NCI-H345 treated with DMSO at 0.1 percent for 48 hours (cell line): Measurements from ENCODE around the gene SIGLEC8.
A peak's percentile ranks its signal among the peaks of the same experiment; 100 is the strongest.
"Not testable (repeated sequence)": the region's sequence is repeated elsewhere in the genome, so short reads cannot be mapped to it uniquely, and the experiment has no call there.

Source experiments
- DNase-seq: peaks from one replicate; lab custom pipeline; 2025; ENCODE audit not compliant: unreplicated experiment; lab: John Stamatoyannopoulos, UW

The SIGLEC8 gene

DNA sequence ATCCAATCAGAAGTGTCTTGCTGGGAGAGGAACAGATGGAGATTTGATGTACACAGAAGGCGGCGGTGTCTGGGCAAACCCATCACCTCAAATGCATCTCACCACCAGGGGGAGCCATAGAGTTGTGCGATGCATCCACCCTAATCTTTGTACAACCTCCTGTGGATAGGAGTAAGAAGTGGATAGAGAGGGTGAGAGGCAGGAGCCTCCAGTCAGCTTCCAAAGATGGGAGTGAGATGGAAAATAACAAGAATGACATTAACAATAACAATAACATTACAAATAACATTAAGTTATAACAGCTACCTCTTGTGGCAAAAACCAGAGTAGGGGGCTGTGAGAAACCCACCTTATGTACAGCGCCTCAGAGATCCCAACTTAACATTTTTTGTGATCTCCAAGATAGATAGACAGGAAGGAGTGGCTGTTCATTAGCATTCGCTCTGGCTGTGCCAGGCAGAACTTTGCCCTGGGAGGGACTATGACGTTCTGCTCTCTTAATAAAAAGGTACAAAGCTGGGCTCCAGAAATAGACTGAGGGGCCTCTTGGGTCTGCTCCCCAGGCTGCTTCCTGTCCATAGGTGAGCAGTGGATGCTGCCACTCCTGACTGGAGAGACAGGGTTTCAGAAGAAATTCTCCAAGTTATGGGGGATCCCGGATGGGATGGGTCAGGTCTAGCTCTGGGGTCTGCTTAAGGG lies 14.9 kb upstream of the SIGLEC8 start:
- peak; percentile 3 for DNase-seq

DNA sequence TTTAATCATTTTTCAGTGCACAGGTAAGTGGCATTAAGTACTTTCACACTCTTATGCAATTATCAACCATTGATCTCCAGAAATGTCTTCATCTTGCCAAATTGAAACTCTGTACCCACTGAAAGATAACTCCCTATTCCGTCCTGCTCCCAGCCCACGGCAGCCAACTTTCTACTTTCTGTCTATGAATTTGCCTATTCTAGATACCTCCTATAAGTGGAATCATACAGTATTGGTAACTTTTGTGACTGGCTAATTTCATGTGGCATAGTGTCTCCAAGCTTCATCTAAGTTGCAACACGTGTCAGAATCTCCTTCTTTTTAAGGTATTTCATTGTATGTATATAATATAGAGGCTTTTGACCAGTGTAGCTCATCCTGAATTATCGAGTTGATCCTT lies 14.4 kb upstream of the SIGLEC8 start:
- DNase-seq, result no peak

DNA sequence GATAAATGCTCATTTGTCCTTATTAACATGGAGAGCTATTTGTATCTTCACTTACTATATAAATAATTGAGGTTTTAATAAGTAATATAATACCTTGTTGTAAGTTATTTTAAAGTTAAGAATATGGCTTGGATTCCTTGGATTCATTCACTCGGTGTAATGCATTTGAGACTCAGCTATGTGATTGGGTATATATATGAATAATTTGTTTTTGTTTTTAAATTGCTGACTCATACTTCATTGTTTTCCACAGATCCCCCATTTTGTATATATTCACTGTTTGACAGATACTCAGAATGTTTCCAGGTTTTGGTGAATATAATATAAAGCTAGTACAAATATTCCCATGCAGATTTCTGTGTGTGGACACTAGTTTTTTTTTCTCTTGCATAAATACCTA lies 13.3 kb upstream of the SIGLEC8 start:
- DNase-seq, result no peak

- DNase-seq, result no peak
These were observed 12.7 kb upstream of the SIGLEC8 start for GRCh38 chr19:51470966-51471365.

GRCh38 chr19:51469629-51470028 lies 11.4 kb upstream of the SIGLEC8 start:
- DNase-seq, result no peak

GRCh38 chr19:51469162-51469561 lies 10.9 kb upstream of the SIGLEC8 start:
- no peak for DNase-seq

DNA sequence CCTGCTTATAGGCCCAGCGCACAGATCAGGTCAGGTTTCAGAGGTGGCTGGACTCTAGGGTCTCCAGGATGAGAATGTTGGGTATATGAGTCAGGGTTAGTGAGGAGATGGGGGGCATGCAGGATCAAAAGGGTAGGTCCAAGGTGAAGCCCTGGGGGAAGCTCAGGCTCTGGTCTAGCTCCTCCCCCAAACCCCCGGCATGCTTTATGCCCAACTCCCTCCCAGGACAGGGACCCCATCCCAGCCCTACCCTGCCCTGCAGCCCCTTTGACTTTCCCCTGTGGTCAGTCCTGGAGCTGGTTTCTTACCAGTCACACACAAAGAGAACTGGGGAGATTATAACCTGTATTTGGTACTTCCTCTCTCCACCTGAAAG lies 10.3 kb upstream of the SIGLEC8 start:
- no peak for DNase-seq

- no peak for DNase-seq
These were observed 9.8 kb upstream of the SIGLEC8 start for GRCh38 chr19:51467864-51468544.

DNA sequence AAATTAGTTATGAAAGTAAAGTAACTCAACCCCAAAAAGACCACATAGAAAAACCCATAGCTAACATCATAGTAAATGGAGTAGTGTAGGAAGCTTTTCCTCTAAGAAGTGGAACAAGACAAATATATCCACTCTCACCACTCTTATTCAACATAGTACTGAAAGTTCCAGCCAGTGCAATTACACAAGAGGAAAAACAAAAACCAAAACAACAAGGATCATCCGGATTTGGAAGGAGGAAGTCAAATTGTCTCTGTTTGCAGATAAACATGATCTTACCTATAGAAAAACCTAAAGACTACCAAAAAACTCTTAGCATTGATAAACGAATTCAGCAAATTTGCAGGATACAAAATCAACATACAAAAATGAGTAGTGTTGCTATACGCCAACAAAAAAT lies 8.5 kb upstream of the SIGLEC8 start:
- no peak for DNase-seq

DNA sequence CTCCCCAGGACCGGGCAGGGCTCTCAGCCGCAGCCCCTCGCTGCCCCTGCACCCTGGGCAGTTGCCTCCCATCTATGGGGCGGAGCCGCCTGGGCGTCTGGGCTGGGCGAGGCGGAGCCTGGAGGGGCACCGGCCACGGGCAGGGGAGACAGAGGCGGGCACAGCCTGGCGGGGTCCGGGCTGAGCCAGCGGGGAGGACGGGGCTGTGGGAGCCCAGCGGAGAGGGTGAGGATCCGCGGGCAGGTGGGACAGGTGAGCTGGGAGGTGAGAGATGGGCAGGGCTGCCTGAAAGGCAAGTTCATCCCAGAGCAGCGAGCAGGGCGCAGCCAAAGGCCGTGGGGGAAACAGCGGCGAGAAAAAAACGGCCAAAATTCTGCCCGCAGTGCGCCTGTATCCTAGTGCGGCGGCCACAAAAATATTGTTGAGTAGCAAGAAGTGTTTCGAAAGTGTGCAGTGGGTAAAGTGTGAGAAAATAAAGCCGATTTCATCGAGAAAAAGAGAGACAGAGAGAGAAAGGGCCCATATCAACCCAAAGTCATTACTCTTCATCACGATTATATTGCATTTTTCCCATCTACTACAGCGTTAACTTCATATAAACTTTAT lies 5.8 kb upstream of the SIGLEC8 start:
- not testable (repeated sequence) for DNase-seq

- DNase-seq, result no peak
These were observed 4.4 kb upstream of the SIGLEC8 start for GRCh38 chr19:51462681-51463080.

DNA sequence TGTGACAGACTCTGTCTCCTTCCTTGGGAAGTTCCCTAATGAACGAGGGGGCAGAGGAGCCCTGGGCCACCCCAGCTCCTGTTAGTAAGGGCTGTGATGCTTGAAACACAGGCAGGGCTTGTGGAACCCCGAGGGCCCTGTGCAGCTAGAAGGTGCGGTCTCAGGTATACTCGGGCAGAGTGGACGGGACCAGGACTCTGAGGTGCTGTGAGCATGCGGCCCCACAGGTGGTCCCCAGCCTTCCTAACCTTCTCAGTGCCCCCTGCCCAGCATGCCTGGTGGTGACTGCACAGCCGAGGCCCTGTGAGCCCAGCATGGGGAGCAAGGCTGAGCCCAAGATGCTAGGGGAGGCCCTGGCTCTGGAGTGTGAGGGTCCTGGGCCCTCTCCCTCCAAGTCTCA lies 4.0 kb upstream of the SIGLEC8 start:
- no peak for DNase-seq

- DNase-seq, result no peak
These were observed 3.5 kb upstream of the SIGLEC8 start for GRCh38 chr19:51461723-51462161.

GRCh38 chr19:51460164-51460992 lies 2.1 kb upstream of the SIGLEC8 start:
- no peak for DNase-seq

GRCh38 chr19:51458899-51459505 lies 748 bp upstream of the SIGLEC8 start:
- no peak for DNase-seq

DNA sequence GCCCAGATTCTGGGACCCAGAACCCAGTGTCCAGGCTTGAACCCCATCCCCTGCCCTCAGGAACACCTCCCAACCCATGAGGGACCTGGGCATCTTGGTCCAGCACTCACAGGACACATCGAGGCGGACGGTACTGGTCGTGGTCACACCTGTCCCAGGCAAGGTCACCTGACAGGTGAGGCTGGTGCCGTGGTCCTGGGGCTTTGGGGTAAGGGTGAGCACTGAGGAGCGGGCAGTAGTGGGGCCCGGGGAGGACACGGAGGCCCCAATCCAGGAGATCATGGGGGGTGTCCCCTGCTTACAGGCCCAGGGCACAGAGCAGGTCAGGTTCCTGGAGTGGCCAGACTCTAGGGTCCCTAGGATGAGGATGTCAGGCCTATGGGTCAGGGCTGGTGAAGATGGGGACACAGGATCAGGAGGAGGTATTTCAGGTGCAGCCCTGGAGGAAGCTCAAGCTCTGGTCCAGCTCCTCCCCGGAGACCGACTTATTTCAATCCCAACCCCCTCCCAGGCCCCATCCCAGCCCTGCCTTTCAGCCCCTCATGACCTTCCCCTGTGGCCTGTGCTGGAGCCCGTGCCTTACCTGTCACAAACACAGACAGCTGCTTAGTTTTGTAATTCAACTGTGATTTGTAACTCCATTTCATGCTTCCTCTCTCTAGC lies 772 bp downstream of the SIGLEC8 start:
- DNase-seq, result no peak

DNA sequence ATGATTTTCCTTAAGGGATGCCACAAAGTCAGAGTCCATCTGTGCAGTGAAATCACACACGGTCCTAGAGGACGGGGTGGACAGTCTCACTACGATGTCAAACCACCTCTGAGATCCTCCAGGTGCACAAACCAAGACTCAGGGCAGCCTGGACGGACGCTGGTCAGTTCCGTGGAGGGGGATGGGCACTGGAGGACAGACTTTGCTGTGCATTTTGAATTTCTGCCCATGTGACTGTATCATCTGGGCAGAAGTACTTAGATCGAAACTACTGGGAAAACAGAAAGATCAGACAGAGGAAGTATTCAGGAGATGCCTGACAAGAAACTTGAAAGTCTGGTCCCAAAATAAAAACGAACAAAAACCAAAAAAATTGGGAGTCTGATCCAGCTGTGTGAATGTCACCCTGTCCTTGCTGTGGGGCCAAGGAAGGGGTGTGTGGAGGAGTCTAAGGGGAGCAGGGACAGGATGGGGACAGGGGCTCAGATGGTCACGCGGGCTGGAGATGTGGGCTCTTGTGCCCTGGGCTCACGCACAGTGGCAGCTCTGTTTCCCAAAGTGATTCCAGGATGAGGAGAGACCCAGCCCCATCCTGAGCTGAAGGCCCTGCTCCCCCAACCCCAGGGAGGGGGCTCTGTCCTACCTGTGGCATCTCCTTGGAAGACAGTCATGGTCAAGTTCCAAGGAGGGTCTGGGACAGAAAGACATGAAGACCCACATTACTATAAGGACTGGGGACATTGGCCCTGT lies 1.5 kb downstream of the SIGLEC8 start:
- DNase-seq, result no peak

DNA sequence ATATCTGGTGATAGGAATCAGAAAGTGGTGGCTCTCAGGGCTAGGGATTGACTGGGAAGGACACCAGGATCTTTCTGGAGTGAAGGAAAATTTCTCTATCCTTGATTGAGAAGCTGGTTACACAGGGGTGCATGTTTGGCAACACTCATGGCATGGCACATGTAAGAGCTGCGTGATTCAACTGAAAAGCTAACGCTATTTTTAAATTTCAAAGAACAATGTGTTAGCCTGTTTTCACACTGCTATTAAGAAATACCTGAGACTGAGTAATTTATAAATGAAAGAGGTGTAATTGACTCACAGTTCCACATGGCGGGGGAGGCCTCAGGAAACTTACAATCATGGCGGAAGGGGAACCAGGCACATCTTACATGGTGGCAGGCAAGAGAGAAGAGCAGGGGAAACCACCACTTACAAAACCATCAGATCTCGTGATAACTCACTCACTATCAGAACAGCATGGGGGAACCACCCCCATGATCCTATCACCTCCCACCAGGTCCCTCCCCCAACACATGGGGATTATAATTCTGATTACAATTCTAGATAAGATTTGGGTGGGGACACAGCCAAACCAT lies 7.4 kb downstream of the SIGLEC8 start:
- no peak for DNase-seq

DNA sequence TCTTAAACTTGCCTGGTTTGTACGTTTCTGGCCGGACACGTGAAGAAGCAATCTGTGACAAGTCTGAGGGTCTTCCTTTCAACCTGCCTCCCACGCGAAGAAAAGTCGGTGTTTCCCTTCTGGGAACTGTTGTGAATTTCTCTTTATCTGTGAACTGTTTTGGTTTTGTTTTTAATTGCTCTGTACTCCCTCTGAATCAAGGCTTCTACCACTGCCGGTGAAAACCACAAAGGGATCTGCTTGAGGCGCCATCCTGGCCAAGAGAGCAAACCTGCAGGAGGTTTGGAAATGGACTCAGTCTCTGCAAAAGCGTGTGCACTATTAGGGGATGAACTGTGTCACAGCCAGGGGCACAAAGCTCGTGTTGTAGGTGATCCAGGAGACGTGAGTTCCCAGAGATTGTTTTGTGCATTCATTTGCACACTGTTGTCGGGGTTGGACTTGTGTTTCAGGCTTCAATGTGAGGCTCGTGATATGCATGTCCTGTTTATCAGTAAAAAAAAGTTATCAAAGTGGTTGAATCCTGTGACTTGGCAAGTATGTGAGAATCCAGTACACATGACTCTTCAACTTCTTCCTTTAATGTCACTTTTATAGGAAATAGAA lies 9.7 kb downstream of the SIGLEC8 start:
- DNase-seq, result no peak
